Duodenal mucosa (tissue), 2 donors: ENCODE results near the gene B3GNT3.

Experiments
- H3K27ac ChIP-seq: one replicate; pipeline ENCODE4 v1.7.0; 2013; ENCODE audit warnings: low read depth, low read length
- H3K27me3 ChIP-seq, 2 donors: one replicate each; pipeline ENCODE4 v1.7.0; 2013; ENCODE audit warnings: low read length in 2 of 2, control low read depth in 1 of 2; ENCODE audit not compliant: insufficient read depth in 2 of 2, control insufficient read depth in 1 of 2
- H3K36me3 ChIP-seq, 2 donors: one replicate each; pipeline ENCODE4 v1.7.0; 2013; ENCODE audit warnings: low read length in 2 of 2, control low read depth in 1 of 2; ENCODE audit not compliant: insufficient read depth in 2 of 2, control insufficient read depth in 1 of 2
- H3K4me1 ChIP-seq, 2 donors: one replicate each; pipeline ENCODE4 v1.7.0; 2013; ENCODE audit warnings: low read length in 2 of 2, control low read depth in 1 of 2; ENCODE audit not compliant: insufficient read depth in 2 of 2, control insufficient read depth in 1 of 2
- H3K4me3 ChIP-seq, 2 donors: one replicate each; pipeline ENCODE4 v1.7.0; 2013; ENCODE audit warnings: low read length in 2 of 2, low read depth in 1 of 2
- H3K9ac ChIP-seq, 2 donors: one replicate each; pipeline ENCODE4 v1.7.0; 2013; ENCODE audit warnings: low read length in 2 of 2, low read depth in 1 of 2
- H3K9me3 ChIP-seq, 2 donors: one replicate each; pipeline ENCODE4 v1.7.0; 2013; ENCODE audit warnings: low read length in 2 of 2, control low read depth in 1 of 2; ENCODE audit not compliant: control insufficient read depth in 1 of 2

B3GNT3 gene

DNA sequence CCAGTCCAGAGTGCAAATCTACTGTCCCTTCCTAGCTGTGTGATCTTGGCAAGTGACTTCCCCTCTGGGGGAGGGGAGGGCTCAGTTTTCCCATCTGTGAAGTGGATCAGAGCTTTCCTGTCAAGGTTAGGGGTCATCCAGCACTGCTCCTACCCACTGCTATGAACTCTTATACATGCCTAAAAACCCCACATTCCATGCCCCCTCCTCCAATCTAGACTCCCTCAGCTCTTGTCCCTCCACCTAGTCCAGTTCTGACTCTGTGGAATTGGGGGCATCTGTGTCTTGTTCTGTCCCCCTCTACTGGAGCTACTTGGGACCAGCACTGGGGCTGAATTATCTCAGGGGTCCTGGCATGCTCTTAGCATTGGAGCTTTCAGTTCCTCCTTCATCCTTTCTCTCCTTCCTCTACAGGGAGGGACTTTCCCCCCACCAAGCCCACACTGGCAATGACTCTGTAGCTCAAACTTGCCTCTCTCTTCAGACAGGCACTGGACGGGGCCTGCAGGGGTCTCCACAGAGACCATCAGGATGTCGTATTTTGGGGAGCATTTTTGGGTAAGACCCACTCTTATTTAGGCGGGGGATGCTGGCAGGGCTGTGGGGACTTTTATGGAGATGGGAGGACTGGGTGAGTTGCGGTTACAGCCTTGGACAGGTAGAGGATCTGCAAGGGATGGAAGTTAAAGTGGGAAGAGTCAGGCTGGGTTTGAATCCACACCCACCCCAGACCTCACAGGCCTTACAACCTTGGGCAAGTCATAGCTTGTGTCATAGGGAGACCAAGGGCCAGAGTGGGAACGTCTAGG, 40.1 kb upstream of the B3GNT3 start:
- Histone ChIP-seq H3K4me1 (peaks cover 10 to 14% of the 10 kb centered on the region in 2 donors), H3K9me3 (no peaks in the 10 kb centered on the region), H3K36me3 (no peaks in the 10 kb centered on the region), H3K27me3 (no peaks in the 10 kb centered on the region), H3K27ac (no peak overlapping the region), H3K9ac (no peak overlapping the region), H3K4me3 (no peak overlapping the region)

DNA sequence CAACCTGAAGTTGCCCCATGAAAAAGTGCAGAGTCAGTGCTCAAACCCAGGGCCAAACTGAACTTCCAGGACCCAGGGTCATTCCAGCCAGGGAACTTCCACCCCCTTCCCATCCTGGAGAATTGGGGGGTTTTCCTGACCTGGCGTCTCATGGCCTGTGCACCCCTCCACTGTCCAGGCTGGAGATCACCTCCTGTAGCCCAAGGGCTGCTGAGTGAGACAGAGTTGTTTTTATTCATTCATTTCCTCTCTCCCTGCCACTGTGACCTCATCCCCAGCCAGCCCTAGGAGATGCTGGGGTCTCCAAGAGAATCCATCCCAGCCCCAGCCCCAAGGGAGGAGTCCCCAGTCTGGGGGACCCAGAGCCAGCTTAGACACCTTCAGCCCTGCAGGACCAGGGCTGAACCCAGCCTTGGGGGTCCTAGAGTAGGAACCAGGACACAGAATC, 39.5 kb upstream of the B3GNT3 start:
- Histone ChIP-seq H3K4me3 (no peak overlapping the region), H3K4me1 (peaks cover 10% of the 10 kb centered on the region in 2 donors), H3K9me3 (no peaks in the 10 kb centered on the region), H3K9ac (no peak overlapping the region), H3K27me3 (no peaks in the 10 kb centered on the region), H3K36me3 (no peaks in the 10 kb centered on the region), H3K27ac (no peak overlapping the region)

DNA sequence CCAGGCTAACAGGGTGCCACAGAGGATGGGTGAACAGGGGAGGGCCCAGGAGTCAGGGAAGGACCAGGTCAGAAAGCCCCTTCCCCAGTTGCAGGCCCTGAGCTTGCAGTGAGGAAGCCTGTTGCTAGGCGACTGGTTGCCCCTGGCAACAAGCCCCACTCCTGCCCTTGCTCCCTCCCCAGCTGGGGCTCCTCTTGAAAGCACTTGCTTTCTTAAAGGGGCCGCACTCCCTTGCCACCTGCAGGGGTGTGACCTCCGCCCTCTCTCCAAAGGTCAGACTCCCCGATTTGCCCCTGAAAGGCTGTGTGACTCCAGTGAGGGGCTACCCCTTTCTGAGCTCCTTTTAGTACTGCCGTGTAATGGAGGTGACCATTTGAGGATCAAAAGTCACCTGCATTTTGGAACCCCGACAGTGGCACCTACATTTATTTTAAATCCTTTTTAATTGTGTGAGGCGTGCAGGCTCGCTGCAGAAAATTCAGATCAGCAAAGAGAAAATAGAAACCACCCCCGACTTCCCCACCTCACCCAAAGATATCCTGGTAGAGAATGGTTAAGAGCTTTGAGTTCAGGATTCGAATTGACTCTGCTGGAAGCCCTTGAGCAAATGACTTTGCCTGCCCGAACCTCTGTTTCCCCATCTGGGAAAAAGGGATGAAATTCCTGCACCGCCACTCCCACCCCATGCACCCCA, 38.8 kb upstream of the B3GNT3 start:
- no peak overlapping the region for H3K9ac ChIP-seq
- no peak overlapping the region for H3K27ac ChIP-seq

DNA sequence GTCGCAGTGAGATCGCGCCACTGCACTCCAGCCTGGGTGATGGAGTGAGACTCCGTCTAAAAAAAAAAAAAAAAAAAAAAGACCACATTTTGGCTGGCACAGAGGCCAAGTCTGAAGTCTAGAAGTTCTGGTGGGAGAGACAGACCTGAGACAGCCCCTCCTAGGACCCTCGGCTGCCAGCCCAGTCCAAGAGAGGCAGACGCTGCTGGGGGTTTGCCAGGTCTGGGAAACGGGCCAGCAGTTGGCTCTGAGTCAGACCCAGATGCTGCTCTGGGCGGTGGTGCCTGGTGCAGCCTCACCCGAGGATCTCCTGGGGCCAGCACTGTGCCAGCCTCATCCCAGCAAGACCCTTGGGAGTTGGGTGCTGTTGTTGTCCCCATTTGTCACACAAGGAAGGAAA, 37.8 kb upstream of the B3GNT3 start:
- Histone ChIP-seq H3K9me3 (no peaks in the 10 kb centered on the region), H3K36me3 (no peaks in the 10 kb centered on the region), H3K27ac (no peak overlapping the region), H3K4me1 (peaks cover 10% of the 10 kb centered on the region in 2 donors), H3K27me3 (no peaks in the 10 kb centered on the region), H3K9ac (no peak overlapping the region), H3K4me3 (no peak overlapping the region)

More for the DNA sequence above, 38.8 kb upstream of the B3GNT3 start:
- no peaks in the 10 kb centered on the region for H3K9me3 ChIP-seq
- H3K4me1 ChIP-seq = peaks cover 10% of the 10 kb centered on the region in 2 donors
- no peaks in the 10 kb centered on the region for H3K27me3 ChIP-seq
- no peaks in the 10 kb centered on the region for H3K36me3 ChIP-seq
- H3K4me3 ChIP-seq = no peak overlapping the region

DNA sequence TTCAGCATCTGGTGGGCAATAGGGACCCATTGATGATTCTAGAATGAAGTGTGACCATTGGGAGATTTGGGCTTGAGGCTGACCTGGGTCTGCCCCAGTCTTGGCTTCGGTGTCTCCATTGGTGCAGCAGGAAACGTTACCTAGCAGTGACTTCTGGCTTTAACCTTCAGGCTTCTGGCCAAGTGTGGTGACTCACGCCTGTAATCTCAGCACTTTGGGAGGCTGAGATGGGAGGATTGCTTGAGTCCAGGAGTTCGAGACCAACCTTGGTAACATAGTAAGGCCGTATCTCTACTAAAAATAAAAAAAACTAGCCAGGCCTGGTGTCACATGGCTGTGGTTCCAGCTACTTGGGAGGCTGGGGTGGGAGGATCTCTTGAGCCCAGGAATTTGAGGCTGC, 36.4 kb upstream of the B3GNT3 start:
- H3K27me3 ChIP-seq = no peaks in the 10 kb centered on the region
- no peak overlapping the region for H3K27ac ChIP-seq
- H3K9ac ChIP-seq = no peak overlapping the region
- H3K9me3 ChIP-seq = no peaks in the 10 kb centered on the region
- peaks cover 10% of the 10 kb centered on the region in 2 donors for H3K4me1 ChIP-seq
- H3K36me3 ChIP-seq = no peaks in the 10 kb centered on the region
- no peak overlapping the region for H3K4me3 ChIP-seq

DNA sequence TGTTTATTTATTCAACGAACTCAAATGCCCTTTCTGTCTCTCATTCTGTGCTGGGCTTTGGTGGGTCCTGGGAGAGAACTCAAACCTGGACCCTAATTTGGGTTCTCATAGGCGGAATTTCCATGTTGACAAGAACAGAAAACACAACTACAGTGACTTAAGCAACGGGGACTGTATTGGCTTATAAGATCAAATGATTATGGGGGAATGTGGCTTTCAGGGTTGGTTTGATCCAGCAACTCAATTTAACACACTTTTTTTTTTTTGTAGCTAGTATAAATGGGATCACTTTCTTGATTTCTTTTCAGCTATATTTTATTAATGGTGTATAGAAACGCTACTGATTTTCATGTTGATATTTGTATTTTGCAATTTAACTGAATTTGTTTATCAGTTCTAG, 33.8 kb upstream of the B3GNT3 start:
- Histone ChIP-seq H3K4me1 (peaks cover 5 to 11% of the 10 kb centered on the region in 2 donors), H3K9me3 (no peaks in the 10 kb centered on the region), H3K27me3 (no peaks in the 10 kb centered on the region), H3K4me3 (no peak overlapping the region), H3K9ac (no peak overlapping the region), H3K27ac (no peak overlapping the region), H3K36me3 (no peaks in the 10 kb centered on the region)

DNA sequence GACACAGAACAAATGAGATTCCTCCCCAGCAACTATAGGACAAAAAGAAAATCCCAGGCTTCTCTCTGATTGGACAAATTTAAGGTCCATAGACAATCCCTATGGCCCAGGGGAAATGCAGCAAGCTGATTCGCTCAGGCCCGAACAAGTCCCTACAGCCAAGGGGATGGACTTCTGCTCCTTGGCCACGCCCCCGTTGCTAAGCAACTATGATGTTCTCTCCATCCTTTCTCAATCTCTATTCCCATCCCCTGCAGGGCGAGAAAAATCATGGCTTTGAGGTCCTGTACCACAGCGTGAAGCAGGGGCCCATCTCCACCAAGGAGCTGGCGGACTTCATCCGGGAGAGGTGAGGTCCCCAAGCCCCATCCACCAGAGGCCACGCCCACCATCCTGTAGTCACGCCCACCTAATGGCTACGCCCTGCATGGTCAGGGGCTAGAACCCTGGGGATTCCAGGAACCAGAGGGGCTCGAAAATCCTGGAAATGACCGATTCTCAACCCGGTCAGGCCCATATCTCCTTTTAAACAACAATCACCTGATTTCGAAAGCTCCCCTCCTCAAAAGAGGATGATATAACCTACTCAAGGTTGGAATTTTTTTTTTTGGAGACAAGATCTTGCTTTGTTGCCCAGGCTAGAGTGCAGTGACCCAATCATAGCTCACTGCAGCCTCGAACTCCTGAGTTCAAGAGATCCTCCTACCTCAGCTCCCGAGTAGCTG, 32.3 kb upstream of the B3GNT3 start:
- Histone ChIP-seq H3K4me1 (peaks cover 5 to 13% of the 10 kb centered on the region in 2 donors), H3K27me3 (no peaks in the 10 kb centered on the region), H3K36me3 (no peaks in the 10 kb centered on the region), H3K4me3 (no peak overlapping the region), H3K9me3 (no peaks in the 10 kb centered on the region), H3K9ac (no peak overlapping the region), H3K27ac (no peak overlapping the region)

DNA sequence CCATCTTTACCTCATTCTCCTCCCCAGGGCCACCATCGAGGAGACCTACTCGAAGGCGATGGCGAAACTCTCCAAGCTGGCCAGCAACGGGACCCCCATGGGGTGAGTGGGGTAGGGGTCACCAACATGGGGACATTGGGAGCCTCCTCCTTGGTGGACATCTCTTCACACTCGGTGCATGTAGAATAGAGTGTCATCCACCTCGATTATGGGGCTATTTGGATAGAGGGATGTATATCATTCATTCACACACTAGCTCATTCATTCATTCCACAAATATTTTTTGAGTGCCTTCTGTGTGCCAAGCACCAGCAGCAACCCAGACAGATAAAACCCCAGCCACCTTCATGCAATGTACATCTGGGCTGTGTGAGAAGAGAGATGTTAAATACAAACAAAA, 30.6 kb upstream of the B3GNT3 start:
- Histone ChIP-seq H3K4me3 (no peak overlapping the region), H3K4me1 (peaks cover 5 to 13% of the 10 kb centered on the region in 2 donors), H3K36me3 (no peaks in the 10 kb centered on the region), H3K27me3 (no peaks in the 10 kb centered on the region), H3K9ac (no peak overlapping the region), H3K9me3 (no peaks in the 10 kb centered on the region), H3K27ac (no peak overlapping the region)

DNA sequence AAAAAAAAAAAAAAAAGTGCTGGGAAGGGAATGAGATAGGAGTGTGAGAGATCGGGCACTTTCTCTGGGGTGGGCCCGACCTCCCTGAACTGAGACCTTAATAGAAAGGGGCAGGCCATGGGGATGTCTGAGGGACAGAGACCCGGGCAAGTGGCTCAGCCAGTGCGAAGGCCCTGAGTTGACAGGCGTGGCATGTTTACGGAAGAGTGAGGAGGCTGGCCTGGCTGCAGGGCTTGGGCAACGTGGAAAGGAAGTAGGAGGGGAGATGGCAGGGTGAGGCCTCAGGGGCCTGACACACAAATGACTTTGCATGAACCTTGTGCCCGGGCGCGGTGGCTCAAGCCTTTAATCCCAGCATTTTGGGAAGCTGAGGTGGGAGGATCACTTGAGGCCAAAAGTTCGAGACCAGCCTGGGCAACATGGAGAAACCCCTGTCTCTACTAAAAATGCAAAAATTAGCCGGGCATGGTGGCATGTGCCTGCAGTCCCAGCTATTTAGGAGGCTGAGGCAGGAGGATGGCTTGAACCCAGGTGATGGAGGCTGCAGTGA, 29.8 kb upstream of the B3GNT3 start:
- Histone ChIP-seq H3K9ac (peak overlapping the region in 1 of 2 donors; percentile 25), H3K36me3 (peaks cover 0 to under 1% of the 10 kb centered on the region in 2 donors), H3K9me3 (no peaks in the 10 kb centered on the region), H3K4me3 (no peak overlapping the region), H3K4me1 (peaks cover 5 to 13% of the 10 kb centered on the region in 2 donors), H3K27me3 (no peaks in the 10 kb centered on the region), H3K27ac (peak overlapping the region; percentile 56)
